Immature natural killer cell (primary cell): ENCODE data around the gene DAB2IP. TPM values are rescaled to one million over a fixed set of nuclear protein-coding genes. Genes with fewer than 3 reads are reported as not detected.
"Not testable (repeated sequence)": the region's sequence is repeated elsewhere in the genome, so short reads cannot be mapped to it uniquely, and the experiment has no call there.

Experiments used
- DNase-seq, 3 donors: peaks; one replicate each; pipeline ENCODE4 v3.0.0; 2022; ENCODE audit warnings: mixed read lengths in 1 of 3
- H3K27ac Mint-ChIP-seq, 6 donors: one replicate each; pipeline ENCODE4 v1.8.0; 2020; ENCODE audit warnings: mixed read lengths in 6 of 6, mild to moderate bottlenecking in 5 of 6, inconsistent platforms in 4 of 6, moderate library complexity in 3 of 6
- H3K27me3 Mint-ChIP-seq, 3 donors: one replicate each; pipeline ENCODE4 v1.8.0; 2020 to 2021; ENCODE audit warnings: low read depth in 3 of 3, mild to moderate bottlenecking in 3 of 3, mixed read lengths in 3 of 3, moderate library complexity in 3 of 3, inconsistent platforms in 1 of 3
- H3K36me3 Mint-ChIP-seq, 3 donors: one replicate each; pipeline ENCODE4 v1.8.0; 2020; ENCODE audit warnings: mixed read lengths in 3 of 3, inconsistent platforms in 2 of 3, mild to moderate bottlenecking in 2 of 3
- H3K4me1 Mint-ChIP-seq, 2 donors: one replicate each; pipeline ENCODE4 v1.8.0; 2020; ENCODE audit warnings: inconsistent platforms in 2 of 2, mild to moderate bottlenecking in 2 of 2, mixed read lengths in 2 of 2, moderate library complexity in 1 of 2
- H3K4me3 Mint-ChIP-seq, 5 donors: one replicate each; pipeline ENCODE4 v1.8.0; 2020; ENCODE audit warnings: mild to moderate bottlenecking in 5 of 5, mixed read lengths in 5 of 5, inconsistent platforms in 3 of 5, moderate library complexity in 3 of 5
- H3K9me3 Mint-ChIP-seq, 6 donors: one replicate each; pipeline ENCODE4 v1.8.0; 2020; ENCODE audit warnings: mild to moderate bottlenecking in 6 of 6, mixed read lengths in 6 of 6, inconsistent platforms in 4 of 6, moderate library complexity in 3 of 6
- polyA plus RNA-seq, 3 donors: library from polyadenylated mRNA; unstranded; fragments of 300-500 nt; fragmentation: Illumina TruSeq; gene quantifications; one replicate each; pipeline ENCODE4 v1.2.3, GENCODE V29; 2021

Gene DAB2IP
- polyA plus RNA-seq, 3 donors from 2014 or later, result 0.06 to 1.1 TPM; not detected in 1

DNA sequence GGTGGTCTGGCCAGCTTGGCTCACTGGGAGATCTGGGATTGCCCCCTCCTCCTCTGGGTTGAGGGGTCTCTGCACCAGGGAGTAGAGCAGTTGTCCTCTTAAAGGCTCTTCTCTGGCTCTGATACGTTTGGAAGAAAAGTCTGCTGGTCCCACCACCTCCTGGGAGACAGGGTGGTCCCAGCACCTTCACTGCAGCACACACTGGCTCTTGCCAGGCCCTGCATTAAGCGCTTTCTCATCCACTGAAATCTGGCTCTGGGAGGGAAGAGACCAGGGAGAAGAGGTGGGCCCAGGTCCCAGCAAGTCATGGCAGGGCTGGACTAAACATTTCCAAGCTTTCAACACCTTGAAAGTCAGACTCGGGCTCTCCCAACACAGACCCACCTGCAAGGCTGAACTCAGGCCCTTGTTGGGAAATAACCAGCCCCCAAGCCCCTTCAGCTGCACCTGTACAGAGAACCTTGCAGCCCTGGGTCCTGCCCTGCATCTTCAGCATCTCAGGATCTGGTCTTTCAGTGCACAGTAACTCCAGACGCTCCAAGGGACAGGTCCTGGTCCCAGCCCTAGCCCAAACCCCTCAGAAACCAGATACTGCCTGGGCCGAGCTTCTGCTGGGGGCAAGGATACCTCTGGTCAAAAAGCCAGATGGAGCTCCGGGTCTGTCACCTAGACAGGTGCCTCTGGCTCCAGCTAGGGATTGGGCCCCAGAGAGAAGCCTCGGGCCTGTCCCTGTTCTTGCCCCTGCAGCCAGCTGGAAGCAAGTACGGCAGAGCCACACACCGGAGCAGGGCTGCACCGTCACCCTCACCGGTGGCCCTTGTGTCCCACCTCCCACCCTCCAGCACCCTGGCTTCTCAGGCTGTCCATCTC, 134.5 kb downstream of the DAB2IP start:
- Mint-ChIP-seq H3K9me3 (no peaks in the 10 kb centered on the region), H3K4me3 (no peak overlapping the region), H3K27ac (no peak overlapping the region), H3K4me1 (no peaks in the 10 kb centered on the region), H3K36me3 (no peaks in the 10 kb centered on the region), H3K27me3 (peaks cover 2 to 8% (median 4%) of the 10 kb centered on the region in 3 donors)
- no peak for DNase-seq

DNA sequence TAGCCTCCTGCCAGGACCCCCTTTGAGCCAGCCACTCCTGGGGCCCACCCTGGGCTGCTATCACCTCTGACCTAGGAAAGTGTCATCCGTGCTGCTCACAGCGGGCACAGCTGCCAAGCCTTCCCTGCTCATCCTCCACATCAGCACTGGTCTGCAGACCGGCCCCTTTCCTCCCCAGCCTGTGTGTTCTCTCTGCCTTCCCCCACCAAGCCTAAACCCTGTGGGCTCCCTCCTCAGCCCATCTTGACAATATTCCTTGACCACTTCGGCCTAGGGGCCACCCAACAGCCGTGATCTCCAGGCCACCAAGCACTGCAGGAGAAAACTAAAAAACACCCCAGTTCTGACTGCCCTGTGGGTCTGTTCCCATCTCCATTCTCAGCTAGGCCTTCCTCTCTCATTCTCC, 135.1 kb downstream of the DAB2IP start:
- Mint-ChIP-seq H3K27ac (no peak overlapping the region), H3K4me3 (no peak overlapping the region), H3K9me3 (no peaks in the 10 kb centered on the region), H3K27me3 (peaks cover 2 to 8% (median 4%) of the 10 kb centered on the region in 3 donors), H3K4me1 (no peaks in the 10 kb centered on the region), H3K36me3 (no peaks in the 10 kb centered on the region)
- DNase-seq, result no peak

DNA sequence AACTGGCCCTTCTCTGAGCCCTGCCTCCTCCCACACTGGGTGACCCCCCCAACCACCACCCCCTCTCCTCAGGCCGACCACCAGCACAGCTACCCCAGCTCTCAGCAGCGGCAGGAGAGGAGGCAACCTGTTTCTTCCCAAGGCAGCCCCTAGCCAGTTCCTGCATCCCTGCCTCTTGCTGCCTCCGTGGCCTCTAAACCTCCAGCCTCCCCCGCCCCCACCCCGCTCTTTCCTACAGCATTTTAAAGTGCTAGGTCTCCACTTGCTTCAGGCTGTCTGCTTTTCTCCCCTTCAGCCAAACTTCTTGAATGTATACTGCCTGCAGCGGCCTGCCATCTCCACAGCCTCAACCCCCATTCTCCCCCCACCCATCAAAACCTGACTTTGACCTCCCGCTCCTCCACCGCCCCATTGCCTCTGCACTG, 135.6 kb downstream of the DAB2IP start:
- no peaks in the 10 kb centered on the region for H3K9me3 Mint-ChIP-seq
- no peaks in the 10 kb centered on the region for H3K36me3 Mint-ChIP-seq
- no peak overlapping the region for H3K4me3 Mint-ChIP-seq
- no peaks in the 10 kb centered on the region for H3K4me1 Mint-ChIP-seq
- no peak overlapping the region for H3K27ac Mint-ChIP-seq
- no peak for DNase-seq
- peaks cover 2 to 8% (median 4%) of the 10 kb centered on the region in 3 donors for H3K27me3 Mint-ChIP-seq

DNA sequence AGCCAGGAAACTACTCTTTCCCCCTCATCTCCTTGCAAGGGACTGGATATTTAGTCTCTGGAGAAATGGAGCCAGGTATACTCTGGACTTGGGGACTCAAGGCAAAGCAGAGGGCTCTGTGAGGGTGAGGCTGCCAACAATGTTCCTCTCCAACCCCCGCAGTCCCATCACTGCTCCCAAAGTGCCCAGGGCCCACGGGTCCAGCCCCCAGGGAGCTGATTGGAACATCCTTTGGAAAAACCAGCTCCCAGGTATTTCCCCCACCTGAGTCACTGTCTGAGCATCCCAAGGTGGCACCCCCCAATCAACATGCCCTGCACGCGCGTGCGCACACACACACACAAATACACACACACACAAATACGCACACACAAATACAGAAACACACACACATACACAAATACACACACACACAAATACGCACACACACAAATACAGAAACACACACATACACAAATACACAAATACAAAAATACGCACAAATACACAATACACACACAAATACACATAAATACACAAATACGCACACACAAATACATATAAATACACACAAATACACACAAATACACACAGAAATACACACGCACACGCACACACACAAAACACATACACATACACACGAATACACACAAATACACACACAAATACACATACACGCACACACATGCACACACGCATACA, 137.4 kb downstream of the DAB2IP start:
- no peaks in the 10 kb centered on the region for H3K4me1 Mint-ChIP-seq
- peak overlapping the region in 1 of 6 donors; percentile 31 for H3K27ac Mint-ChIP-seq
- H3K4me3 Mint-ChIP-seq, result no peak overlapping the region
- no peaks in the 10 kb centered on the region for H3K36me3 Mint-ChIP-seq
- no peak for DNase-seq
- no peaks in the 10 kb centered on the region for H3K9me3 Mint-ChIP-seq
- peaks cover 1 to 8% (median 4%) of the 10 kb centered on the region in 3 donors for H3K27me3 Mint-ChIP-seq

DNA sequence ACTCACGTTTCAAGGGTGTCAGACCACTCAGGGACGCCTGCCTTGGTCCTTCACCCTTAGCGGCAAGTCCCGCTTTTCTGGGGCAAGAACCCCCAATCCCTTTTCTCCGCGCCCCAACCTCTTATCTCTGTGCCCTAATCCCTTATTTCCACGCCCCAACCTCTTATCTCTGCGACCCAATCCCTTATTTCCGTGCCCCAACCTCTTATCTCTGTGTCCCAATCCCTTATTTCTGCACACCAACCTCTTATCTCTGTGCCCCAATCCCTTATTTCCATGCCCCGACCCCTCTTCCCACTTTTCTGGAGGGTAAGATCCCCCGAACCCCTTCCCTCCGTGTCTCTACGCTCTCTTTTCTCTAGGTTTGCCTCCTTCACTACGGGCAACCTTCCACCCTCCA, 139.4 kb downstream of the DAB2IP start:
- no peak for DNase-seq
- Mint-ChIP-seq H3K27me3 (peaks cover 3 to 4% (median 4%) of the 10 kb centered on the region in 3 donors), H3K4me1 (no peaks in the 10 kb centered on the region), H3K9me3 (no peaks in the 10 kb centered on the region), H3K27ac (no peak overlapping the region), H3K4me3 (no peak overlapping the region), H3K36me3 (no peaks in the 10 kb centered on the region)

DNA sequence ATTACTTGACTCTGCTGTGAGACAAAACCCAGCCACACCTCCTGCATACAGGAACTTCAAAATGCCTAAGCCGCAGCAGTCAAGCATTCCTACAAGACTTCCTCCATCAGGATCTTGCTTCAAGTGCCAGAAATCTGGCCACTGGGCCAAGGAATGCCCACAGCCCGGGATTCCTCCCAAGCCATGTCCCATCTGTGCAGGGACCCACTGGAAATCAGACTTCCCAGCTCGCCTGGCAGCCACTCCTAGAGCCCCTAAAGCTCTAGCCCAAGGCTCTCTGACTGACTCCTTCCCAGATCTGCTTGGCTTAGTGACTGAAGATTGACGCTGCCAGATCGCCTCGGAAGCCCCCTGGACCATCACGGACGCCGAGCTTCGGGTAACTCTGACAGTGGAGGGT, 141.0 kb downstream of the DAB2IP start:
- not testable (repeated sequence) for H3K4me3 Mint-ChIP-seq, H3K4me1 Mint-ChIP-seq, H3K27ac Mint-ChIP-seq, H3K36me3 Mint-ChIP-seq, H3K9me3 Mint-ChIP-seq, DNase-seq, H3K27me3 Mint-ChIP-seq

DNA sequence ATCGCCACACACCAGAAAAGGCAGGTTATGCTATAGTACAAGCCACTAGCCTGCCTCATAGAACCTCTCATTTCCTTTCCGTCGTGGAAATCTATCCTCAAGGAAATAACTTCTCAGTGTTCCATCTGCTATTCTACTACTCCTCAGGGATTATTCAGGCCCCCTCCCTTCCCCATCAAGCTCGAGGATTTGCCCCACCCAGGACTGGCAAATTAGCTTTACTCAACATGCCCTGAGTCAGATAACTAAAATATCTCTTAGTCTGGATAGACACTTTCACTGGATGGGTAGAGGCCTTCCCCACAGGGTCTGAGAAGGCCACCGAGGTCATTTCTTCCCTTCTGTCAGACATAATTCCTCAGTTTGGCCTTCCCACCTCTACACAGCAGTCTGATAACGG, 142.9 kb downstream of the DAB2IP start:
- H3K4me1 Mint-ChIP-seq, H3K4me3 Mint-ChIP-seq, H3K36me3 Mint-ChIP-seq, H3K9me3 Mint-ChIP-seq, DNase-seq, H3K27ac Mint-ChIP-seq, H3K27me3 Mint-ChIP-seq: not testable (repeated sequence)

DNA sequence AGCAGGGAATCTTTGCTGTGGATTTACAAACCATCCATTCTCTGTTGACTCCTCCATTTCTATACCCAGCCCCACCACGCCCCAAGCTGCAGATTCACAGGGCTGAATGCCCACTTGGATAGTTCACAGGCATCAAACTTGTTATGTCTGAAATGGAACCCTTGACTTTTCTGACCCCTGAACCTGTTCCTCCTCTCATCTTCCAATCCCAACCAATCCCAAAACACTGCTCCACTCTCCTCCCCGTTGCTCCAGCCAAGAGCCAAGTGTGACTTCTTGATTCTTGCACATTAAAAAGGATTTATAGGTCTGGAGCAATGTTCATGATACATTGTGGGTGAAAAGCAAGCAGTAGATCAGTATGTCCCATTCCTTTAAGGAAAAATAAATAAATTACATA, 145.6 kb downstream of the DAB2IP start:
- no peaks in the 10 kb centered on the region for H3K4me1 Mint-ChIP-seq
- peaks cover 3 to 6% (median 3%) of the 10 kb centered on the region in 3 donors for H3K27me3 Mint-ChIP-seq
- H3K36me3 Mint-ChIP-seq, result no peaks in the 10 kb centered on the region
- H3K9me3 Mint-ChIP-seq, result no peaks in the 10 kb centered on the region
- no peak for DNase-seq
- no peak overlapping the region for H3K4me3 Mint-ChIP-seq
- no peak overlapping the region for H3K27ac Mint-ChIP-seq

DNA sequence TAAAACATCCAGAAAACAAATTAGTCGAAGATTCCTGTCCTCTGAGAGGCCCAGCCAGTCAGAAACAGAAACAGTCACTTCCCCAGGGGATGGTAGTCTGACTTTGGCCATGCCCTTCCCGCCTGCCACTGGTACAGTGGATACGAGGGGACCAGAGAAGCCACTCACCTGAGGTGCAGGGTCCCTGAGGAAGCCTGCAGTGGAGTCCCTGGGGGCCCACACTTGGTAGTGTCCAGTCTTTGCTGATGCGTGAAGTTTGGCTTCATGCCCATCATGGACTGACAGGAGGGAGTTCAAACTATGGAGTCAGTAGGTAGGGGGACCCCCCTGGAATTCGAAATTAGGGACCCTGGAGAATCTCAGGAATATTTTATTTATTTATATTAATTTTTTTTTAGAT, 147.5 kb downstream of the DAB2IP start:
- Mint-ChIP-seq H3K9me3 (no peaks in the 10 kb centered on the region), H3K4me3 (no peak overlapping the region), H3K36me3 (no peaks in the 10 kb centered on the region), H3K27me3 (peaks cover 3 to 7% (median 5%) of the 10 kb centered on the region in 3 donors), H3K27ac (no peak overlapping the region), H3K4me1 (no peaks in the 10 kb centered on the region)
- DNase-seq, result no peak

DNA sequence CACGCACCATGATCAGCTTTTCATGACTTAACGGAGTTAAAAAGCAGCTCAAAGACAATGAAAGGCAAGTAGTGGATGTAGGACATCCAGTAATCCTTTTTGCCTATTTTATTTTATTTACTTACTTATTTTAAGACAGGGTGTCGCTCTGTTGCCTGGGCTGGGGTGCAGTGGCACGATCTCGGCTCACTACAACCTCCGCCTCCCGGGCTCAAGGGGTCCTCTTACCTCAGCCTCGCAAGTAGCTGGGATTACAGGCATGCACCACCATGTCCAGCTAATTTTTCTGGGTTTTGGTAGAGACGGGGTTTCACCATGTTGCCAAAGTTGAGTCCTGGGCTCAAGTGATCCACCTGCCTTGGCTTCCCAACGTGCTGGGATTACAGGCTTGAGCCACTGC, 148.9 kb downstream of the DAB2IP start:
- H3K9me3 Mint-ChIP-seq, result peaks cover 0 to 10% (median 0%) of the 10 kb centered on the region in 6 donors
- no peaks in the 10 kb centered on the region for H3K4me1 Mint-ChIP-seq
- no peak overlapping the region for H3K4me3 Mint-ChIP-seq
- no peak overlapping the region for H3K27ac Mint-ChIP-seq
- peaks cover 3 to 7% (median 3%) of the 10 kb centered on the region in 3 donors for H3K27me3 Mint-ChIP-seq
- DNase-seq, result no peak
- H3K36me3 Mint-ChIP-seq, result peaks cover 0 to 5% (median 0%) of the 10 kb centered on the region in 3 donors

DNA sequence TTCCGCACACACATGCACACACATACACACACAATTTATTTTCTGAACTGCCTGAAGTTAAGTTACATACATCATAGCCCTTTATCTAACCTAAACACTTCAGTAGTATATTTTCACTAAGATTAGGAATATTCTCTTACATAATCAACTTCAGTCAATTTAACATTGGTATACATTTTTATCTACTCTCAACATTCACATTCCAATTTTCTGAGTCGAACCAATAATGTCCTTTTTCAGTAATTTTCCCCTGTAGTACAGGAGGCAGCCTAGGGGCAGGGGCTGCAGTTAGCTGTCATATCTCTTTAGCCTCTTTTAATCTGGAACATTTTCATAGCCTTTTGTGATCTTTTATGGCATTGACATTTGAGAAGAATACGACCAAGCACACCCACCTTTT, 150.1 kb downstream of the DAB2IP start:
- Mint-ChIP-seq H3K36me3 (peaks cover 0 to 5% (median 0%) of the 10 kb centered on the region in 3 donors), H3K4me3 (no peak overlapping the region), H3K9me3 (peaks cover 0 to 10% (median 0%) of the 10 kb centered on the region in 6 donors), H3K27ac (no peak overlapping the region), H3K4me1 (no peaks in the 10 kb centered on the region), H3K27me3 (peaks cover 3 to 7% (median 3%) of the 10 kb centered on the region in 3 donors)
- DNase-seq, result no peak

DNA sequence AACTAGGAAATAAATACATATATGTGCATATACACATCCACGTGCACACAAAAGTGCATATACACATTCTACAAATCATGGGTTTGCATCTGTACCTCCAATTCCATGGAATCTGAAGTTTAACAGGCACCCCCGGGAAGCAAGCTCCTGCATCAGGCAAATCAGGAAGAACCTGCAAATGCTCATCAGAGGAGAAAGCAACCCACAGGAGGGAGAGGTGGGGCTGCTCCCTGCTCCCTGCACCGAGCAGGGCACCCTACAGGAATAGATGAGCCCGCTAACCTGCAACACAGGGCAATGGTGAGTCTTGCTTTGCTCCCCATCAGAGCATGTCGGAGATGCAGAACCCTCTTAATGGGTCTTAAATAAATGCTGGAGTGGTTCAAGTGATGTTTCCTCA, 151.3 kb downstream of the DAB2IP start:
- Mint-ChIP-seq H3K4me1 (no peaks in the 10 kb centered on the region), H3K27ac (no peak overlapping the region), H3K27me3 (peaks cover 2 to 7% (median 2%) of the 10 kb centered on the region in 3 donors), H3K4me3 (no peak overlapping the region), H3K9me3 (peaks cover 0 to 10% (median 0%) of the 10 kb centered on the region in 6 donors), H3K36me3 (peaks cover 0 to 5% (median 0%) of the 10 kb centered on the region in 3 donors)
- no peak for DNase-seq

DNA sequence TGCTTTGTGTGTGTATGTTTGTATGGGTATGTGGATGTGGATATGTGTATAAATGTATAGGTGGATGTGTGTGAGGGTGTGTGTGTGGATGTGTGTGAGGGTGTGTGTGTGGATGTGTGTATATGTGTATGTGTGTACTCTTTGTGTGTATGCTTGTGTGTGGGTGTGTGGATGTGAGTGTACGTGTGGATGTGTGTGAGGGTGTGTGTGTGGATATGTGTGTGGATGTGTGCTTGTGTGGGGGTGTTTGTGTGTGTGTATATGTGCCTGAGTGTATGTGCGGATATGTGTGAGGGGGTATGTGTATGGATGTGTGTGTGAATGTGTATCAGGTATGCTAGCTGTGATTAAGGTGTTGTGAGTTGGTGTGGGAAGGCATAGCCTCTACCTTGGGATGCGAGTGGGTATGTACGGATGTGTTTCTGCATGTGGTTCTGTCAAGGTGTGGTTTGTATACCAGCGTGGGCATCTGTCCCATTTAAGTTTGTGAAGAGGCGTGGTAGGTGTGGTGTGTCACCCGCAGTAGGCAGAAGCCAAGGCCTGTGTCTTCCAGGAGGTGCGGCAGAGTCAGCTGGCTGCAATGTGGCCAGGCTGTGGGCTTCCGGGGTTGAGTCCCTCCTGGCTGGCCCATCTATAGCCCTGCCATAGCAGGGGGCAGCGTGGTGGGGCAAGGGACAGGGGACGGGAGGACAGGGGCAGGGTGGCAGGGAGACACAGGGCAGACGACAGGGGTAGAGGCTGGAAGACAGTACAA, 155.8 kb downstream of the DAB2IP start:
- Mint-ChIP-seq H3K9me3 (peaks cover 0 to 10% (median 0%) of the 10 kb centered on the region in 6 donors), H3K4me3 (no peak overlapping the region), H3K36me3 (peaks cover 0 to 5% (median 0%) of the 10 kb centered on the region in 3 donors), H3K27ac (no peak overlapping the region), H3K4me1 (no peaks in the 10 kb centered on the region), H3K27me3 (peaks cover 0 to 4% (median 4%) of the 10 kb centered on the region in 3 donors)
- peak in 1 of 3 donors; percentile 20 for DNase-seq
